Measurements from ENCODE around the gene HNRNPCL1. TPM values are rescaled to one million over a fixed set of nuclear protein-coding genes. Genes with fewer than 3 reads are reported as not detected.

Gene HNRNPCL1
- not detected in 2 replicates for total RNA-seq

GRCh38 chr1:12848620-12849019 lies at the start of gene HNRNPCL1:
HNRNPCL1 (minus strand) TSS chr1:12848720; CDS start chr1:12848289, 431 bp downstream.

GRCh38 chr1:12898170-12898569 lies 49.6 kb upstream of the HNRNPCL1 start, which contains the start of gene PRAMEF10:
PRAMEF10 (minus strand) TSS chr1:12898270; CDS start chr1:12895847, 2,423 bp downstream.

GRCh38 chr1:12886101-12886500 lies 37.6 kb upstream of the HNRNPCL1 start, which contains the start of gene PRAMEF4:
PRAMEF4 (minus strand) TSS chr1:12886201; CDS start chr1:12883394, 2,807 bp downstream.

GRCh38 chr1:12856786-12857185 lies 8.3 kb upstream of the HNRNPCL1 start, which contains the start of gene PRAMEF2:
PRAMEF2 (plus strand) TSS chr1:12857086; CDS start chr1:12859010, 1,924 bp downstream.

GRCh38 chr1:12831310-12831709 lies 17.2 kb downstream of the HNRNPCL1 start, which contains the start of gene PRAMEF11:
PRAMEF11 (minus strand) TSS chr1:12831410; CDS start chr1:12828789, 2,621 bp downstream.

Other genes with a start within 250 kb of the HNRNPCL1 start
- gene DHRS3, start 230.5 kb downstream of the HNRNPCL1 start, total RNA-seq = 65.2 and 126 TPM in 2 replicates
- gene AADACL4, start 204.6 kb downstream of the HNRNPCL1 start, total RNA-seq = not detected in 2 replicates
- gene AADACL3, start 132.6 kb downstream of the HNRNPCL1 start, total RNA-seq = not detected in 2 replicates
- gene CFAP107, start 102.5 kb downstream of the HNRNPCL1 start, total RNA-seq = not detected in 2 replicates
- gene PRAMEF12, start 75.0 kb downstream of the HNRNPCL1 start, total RNA-seq = not detected in 2 replicates
- gene PRAMEF1, start 57.3 kb downstream of the HNRNPCL1 start, total RNA-seq = not detected in 2 replicates
- not detected in 2 replicates for gene PRAMEF11, start 17.3 kb downstream of the HNRNPCL1 start, total RNA-seq
- not detected in 2 replicates for gene PRAMEF2, start 8.4 kb upstream of the HNRNPCL1 start, total RNA-seq
- not detected in 2 replicates for gene PRAMEF4, start 37.5 kb upstream of the HNRNPCL1 start, total RNA-seq
- gene PRAMEF10, start 49.5 kb upstream of the HNRNPCL1 start, total RNA-seq = not detected in 2 replicates
- gene PRAMEF7, start 67.9 kb upstream of the HNRNPCL1 start, total RNA-seq = not detected in 2 replicates
- gene PRAMEF6, start 98.9 kb upstream of the HNRNPCL1 start, total RNA-seq = not detected in 2 replicates
- gene PRAMEF27, start 207.9 kb upstream of the HNRNPCL1 start, total RNA-seq = not detected in 2 replicates
- gene HNRNPCL3, start 212.0 kb upstream of the HNRNPCL1 start, total RNA-seq = not detected in 2 replicates
- gene PRAMEF25, start 222.1 kb upstream of the HNRNPCL1 start, total RNA-seq = not detected in 2 replicates

All from vein endothelial cell (primary cell).